GM18508 (cell line): ENCODE data around the gene RFX8.
"Not testable (repeated sequence)": the region's sequence is repeated elsewhere in the genome, so short reads cannot be mapped to it uniquely, and the experiment has no call there.

Source experiments
- ATAC-seq: cut with Tn5 transposase; IDR thresholded peaks from one replicate; pipeline ENCODE4 v1.9.1; 2021; ENCODE audit warnings: moderate number of reproducible peaks; ENCODE audit not compliant: insufficient read depth, unreplicated experiment

The RFX8 gene

GRCh38 chr2:101450965-101451364 lies 23.9 kb downstream of the RFX8 start:
- ATAC-seq, result no peak

GRCh38 chr2:101446869-101447268 lies 28.0 kb downstream of the RFX8 start:
- ATAC-seq, result no peak

GRCh38 chr2:101442667-101443061 lies 32.2 kb downstream of the RFX8 start:
- no peak for ATAC-seq

GRCh38 chr2:101442042-101442666 lies 32.8 kb downstream of the RFX8 start:
- no peak for ATAC-seq

- no peak for ATAC-seq
Observed at GRCh38 chr2:101440127-101440738, 34.7 kb downstream of the RFX8 start.

GRCh38 chr2:101439716-101440115 lies 35.2 kb downstream of the RFX8 start:
- no peak for ATAC-seq

- not testable (repeated sequence) for ATAC-seq
Observed at GRCh38 chr2:101438555-101438954, 36.4 kb downstream of the RFX8 start.

- ATAC-seq, result no peak
Observed at GRCh38 chr2:101435001-101435862, 39.7 kb downstream of the RFX8 start.

GRCh38 chr2:101433465-101433864 lies 41.4 kb downstream of the RFX8 start:
- no peak for ATAC-seq

GRCh38 chr2:101432411-101433181 lies 42.3 kb downstream of the RFX8 start:
- ATAC-seq, result no peak

- no peak for ATAC-seq
Observed at GRCh38 chr2:101431486-101431885, 43.4 kb downstream of the RFX8 start.

GRCh38 chr2:101430156-101430555 lies 44.8 kb downstream of the RFX8 start:
- no peak for ATAC-seq

- ATAC-seq, result no peak
Observed at GRCh38 chr2:101429453-101429852, 45.5 kb downstream of the RFX8 start.

- ATAC-seq, result no peak
Observed at GRCh38 chr2:101428422-101429176, 46.3 kb downstream of the RFX8 start.

GRCh38 chr2:101427743-101428142 lies 47.2 kb downstream of the RFX8 start:
- ATAC-seq, result no peak

- ATAC-seq, result no peak
Observed at GRCh38 chr2:101427240-101427639, 47.7 kb downstream of the RFX8 start.

GRCh38 chr2:101426822-101427221 lies 48.1 kb downstream of the RFX8 start:
- ATAC-seq, result no peak

GRCh38 chr2:101420623-101421022 lies 54.3 kb downstream of the RFX8 start:
- no peak for ATAC-seq

GRCh38 chr2:101419096-101419663 lies 55.7 kb downstream of the RFX8 start:
- ATAC-seq, result no peak
